K562 (cell line): ENCODE measurements around the gene AFF1. TPM values are rescaled to one million over a fixed set of nuclear protein-coding genes. Genes with fewer than 3 reads are reported as not detected.

Source experiments
- HDAC2 ChIP-seq: fragments of 450-650 bp; IDR thresholded peaks from 2 replicates; pipeline ENCODE4 v1.6.1; 2016; ENCODE audit warnings: mild to moderate bottlenecking
- HMGN3 ChIP-seq: IDR thresholded peaks from 2 replicates; pipeline ENCODE4 v1.6.1; 2011; ENCODE audit warnings: borderline replicate concordance, low read depth, mild to moderate bottlenecking, mixed read lengths, low read length; ENCODE audit not compliant: insufficient read length; ENCODE audit errors: extremely low read depth
- SAP30 ChIP-seq: fragments of 200-600 bp; sonication (generic); IDR thresholded peaks from 2 replicates; pipeline ENCODE4 v1.6.1; 2012; ENCODE audit warnings: borderline replicate concordance, low read depth, mild to moderate bottlenecking, moderate library complexity, low read length, control low read depth, inconsistent platforms; ENCODE audit not compliant: insufficient read depth, poor library complexity, severe bottlenecking
- TAF7 ChIP-seq: fragments of 450-650 bp; IDR thresholded peaks from 2 replicates; pipeline ENCODE4 v1.6.1; 2016; ENCODE audit warnings: missing genetic modification characterization, missing compliant biosample characterization
- ZNF507 ChIP-seq: conservative IDR thresholded peaks from 2 replicates; pipeline ENCODE4 v1.6.1; 2017; ENCODE audit warnings: missing genetic modification characterization, missing compliant biosample characterization
- ZNF57 ChIP-seq: fragments of 450-650 bp; formaldehyde crosslinking; IDR thresholded peaks from 2 replicates; pipeline ENCODE4 v1.4.0; 2020; ENCODE audit warnings: mild to moderate bottlenecking, moderate library complexity
- polyA plus RNA-seq, 8 experiments: library from polyadenylated mRNA; depleted of rRNA in 4 of 8; stranded (reverse) in 5 of 8; unstranded in 3 of 8; fragments of >200 nt; fragmentation: Nextera tagmentation in 2 of 8; fragmentation: Illumina TruSeq in 1 of 8; extraction: Ambion mirVana in 2 of 8; extraction: Trizol in 1 of 8; gene quantifications; 2 replicates each; pipeline versions ENCODE4 v1.2.1 to v1.2.3, GENCODE V29; 2011 to 2014; ENCODE audit warnings: inconsistent platforms in 1 of 8, missing spikeins in 1 of 8
- total RNA-seq, 7 experiments: library from RNA; depleted of rRNA in 6 of 7; stranded (reverse); fragments of >200 nt in 6 of 7; fragmentation: Illumina TruSeq in 2 of 7; extraction: Trizol in 2 of 7; gene quantifications; 2 replicates each; pipeline versions ENCODE4 v1.2.1 to v1.2.3, GENCODE V29; 2011 to 2021; ENCODE audit warnings: low replicate concordance in 1 of 7
- TF ChIP-seq, protein P1 (sequence below): fragments of 250-450 bp; sonication (Bioruptor Pico); IDR thresholded peaks from 2 replicates; pipeline ENCODE4 v1.5.0; 2021; ENCODE audit warnings: mild to moderate bottlenecking, borderline replicate concordance
- TF ChIP-seq, protein P2 (sequence below): conservative IDR thresholded peaks from 2 replicates; pipeline ENCODE4 v1.6.1; 2011; ENCODE audit warnings: low read depth, mild to moderate bottlenecking, low read length; ENCODE audit not compliant: control insufficient read depth
- TF ChIP-seq, protein P3 (sequence below): fragments of 450-650 bp; IDR thresholded peaks from 2 replicates; pipeline ENCODE4 v1.6.1; 2017; ENCODE audit warnings: mild to moderate bottlenecking, moderate library complexity
- TF ChIP-seq, protein P4 (sequence below): sonication (generic); formaldehyde crosslinking; IDR thresholded peaks from 2 replicates; pipeline ENCODE4 v1.8.1; 2023; ENCODE audit warnings: mild to moderate bottlenecking, missing genetic modification reagents

Gene AFF1
- total and polyA plus RNA-seq, 9 of the 15 experiments (the other 6 are each of a cell fraction or from before 2014, with no cell fraction given) = 4.1 to 47.5 (median 17.2) TPM

DNA sequence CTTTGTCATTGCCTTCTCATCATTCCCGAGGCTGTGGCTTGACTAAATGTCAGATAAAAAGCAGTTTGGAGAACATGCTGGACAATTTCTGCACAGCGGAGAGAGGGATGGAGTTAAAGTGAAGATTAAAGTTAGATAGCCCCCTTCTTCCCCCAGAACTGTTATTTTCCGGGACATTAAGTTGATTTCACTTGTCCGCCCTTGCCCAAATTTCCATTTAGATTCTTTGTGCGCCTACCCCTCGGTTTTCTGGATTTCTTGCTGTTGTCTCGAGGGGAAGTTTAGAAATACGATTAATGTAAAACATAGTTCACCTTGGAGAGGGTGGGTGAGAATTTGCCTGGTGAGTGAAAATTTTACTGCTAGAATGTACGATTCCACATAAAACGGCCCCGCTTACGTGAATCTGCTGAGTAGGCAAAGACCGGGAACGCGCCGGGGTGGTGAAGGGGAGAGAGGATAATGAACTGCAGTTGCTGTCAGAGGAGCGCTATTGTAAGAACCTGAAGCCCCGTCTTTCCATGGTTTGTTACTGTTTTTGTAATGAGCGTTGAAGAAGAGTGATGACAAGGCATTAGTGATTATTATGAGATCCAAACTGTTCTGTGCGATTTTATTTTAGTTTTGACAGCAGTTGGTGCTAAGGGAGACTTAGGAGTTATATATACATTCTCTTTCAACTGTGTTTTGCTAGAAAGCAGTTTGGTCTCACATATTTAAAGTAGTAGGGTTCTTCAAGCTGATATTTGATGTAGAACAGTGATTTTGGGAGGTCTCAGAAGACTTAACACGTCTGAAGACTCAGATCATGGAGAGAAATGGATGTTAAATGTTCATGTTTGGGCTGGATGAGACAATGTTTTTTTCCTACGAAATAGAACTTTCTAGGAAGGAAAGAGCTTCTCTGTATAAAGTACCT, 73.0 kb downstream of the AFF1 start (continued):
- TF ChIP-seq, protein P1, sequence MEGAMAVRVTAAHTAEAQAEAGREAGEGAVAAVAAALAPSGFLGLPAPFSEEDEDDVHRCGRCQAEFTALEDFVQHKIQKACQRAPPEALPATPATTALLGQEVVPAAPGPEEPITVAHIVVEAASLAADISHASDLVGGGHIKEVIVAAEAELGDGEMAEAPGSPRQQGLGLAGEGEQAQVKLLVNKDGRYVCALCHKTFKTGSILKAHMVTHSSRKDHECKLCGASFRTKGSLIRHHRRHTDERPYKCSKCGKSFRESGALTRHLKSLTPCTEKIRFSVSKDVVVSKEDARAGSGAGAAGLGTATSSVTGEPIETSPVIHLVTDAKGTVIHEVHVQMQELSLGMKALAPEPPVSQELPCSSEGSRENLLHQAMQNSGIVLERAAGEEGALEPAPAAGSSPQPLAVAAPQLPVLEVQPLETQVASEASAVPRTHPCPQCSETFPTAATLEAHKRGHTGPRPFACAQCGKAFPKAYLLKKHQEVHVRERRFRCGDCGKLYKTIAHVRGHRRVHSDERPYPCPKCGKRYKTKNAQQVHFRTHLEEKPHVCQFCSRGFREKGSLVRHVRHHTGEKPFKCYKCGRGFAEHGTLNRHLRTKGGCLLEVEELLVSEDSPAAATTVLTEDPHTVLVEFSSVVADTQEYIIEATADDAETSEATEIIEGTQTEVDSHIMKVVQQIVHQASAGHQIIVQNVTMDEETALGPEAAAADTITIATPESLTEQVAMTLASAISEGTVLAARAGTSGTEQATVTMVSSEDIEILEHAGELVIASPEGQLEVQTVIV (CRISPR knock-in tag) = no peak
- TF ChIP-seq, protein P2, sequence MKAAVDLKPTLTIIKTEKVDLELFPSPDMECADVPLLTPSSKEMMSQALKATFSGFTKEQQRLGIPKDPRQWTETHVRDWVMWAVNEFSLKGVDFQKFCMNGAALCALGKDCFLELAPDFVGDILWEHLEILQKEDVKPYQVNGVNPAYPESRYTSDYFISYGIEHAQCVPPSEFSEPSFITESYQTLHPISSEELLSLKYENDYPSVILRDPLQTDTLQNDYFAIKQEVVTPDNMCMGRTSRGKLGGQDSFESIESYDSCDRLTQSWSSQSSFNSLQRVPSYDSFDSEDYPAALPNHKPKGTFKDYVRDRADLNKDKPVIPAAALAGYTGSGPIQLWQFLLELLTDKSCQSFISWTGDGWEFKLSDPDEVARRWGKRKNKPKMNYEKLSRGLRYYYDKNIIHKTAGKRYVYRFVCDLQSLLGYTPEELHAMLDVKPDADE = no peak
- TF ChIP-seq HDAC2 = no peak
- TF ChIP-seq ZNF57 (CRISPR knock-in tag) = no peak
- no peak for TF ChIP-seq ZNF507 (tag)
- TF ChIP-seq, protein P3, sequence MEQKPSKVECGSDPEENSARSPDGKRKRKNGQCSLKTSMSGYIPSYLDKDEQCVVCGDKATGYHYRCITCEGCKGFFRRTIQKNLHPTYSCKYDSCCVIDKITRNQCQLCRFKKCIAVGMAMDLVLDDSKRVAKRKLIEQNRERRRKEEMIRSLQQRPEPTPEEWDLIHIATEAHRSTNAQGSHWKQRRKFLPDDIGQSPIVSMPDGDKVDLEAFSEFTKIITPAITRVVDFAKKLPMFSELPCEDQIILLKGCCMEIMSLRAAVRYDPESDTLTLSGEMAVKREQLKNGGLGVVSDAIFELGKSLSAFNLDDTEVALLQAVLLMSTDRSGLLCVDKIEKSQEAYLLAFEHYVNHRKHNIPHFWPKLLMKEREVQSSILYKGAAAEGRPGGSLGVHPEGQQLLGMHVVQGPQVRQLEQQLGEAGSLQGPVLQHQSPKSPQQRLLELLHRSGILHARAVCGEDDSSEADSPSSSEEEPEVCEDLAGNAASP = no peak
- no peak for TF ChIP-seq TAF7 (tag)
- peak; percentile 15 for TF ChIP-seq SAP30
- no peak for TF ChIP-seq HMGN3
- TF ChIP-seq, protein P4, sequence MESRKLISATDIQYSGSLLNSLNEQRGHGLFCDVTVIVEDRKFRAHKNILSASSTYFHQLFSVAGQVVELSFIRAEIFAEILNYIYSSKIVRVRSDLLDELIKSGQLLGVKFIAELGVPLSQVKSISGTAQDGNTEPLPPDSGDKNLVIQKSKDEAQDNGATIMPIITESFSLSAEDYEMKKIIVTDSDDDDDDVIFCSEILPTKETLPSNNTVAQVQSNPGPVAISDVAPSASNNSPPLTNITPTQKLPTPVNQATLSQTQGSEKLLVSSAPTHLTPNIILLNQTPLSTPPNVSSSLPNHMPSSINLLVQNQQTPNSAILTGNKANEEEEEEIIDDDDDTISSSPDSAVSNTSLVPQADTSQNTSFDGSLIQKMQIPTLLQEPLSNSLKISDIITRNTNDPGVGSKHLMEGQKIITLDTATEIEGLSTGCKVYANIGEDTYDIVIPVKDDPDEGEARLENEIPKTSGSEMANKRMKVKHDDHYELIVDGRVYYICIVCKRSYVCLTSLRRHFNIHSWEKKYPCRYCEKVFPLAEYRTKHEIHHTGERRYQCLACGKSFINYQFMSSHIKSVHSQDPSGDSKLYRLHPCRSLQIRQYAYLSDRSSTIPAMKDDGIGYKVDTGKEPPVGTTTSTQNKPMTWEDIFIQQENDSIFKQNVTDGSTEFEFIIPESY (CRISPR knock-in tag) = no peak
